ENCODE measurements around the gene FHAD1.
"Not testable (repeated sequence)": the region's sequence is repeated elsewhere in the genome, so short reads cannot be mapped to it uniquely, and the experiment has no call there.

The FHAD1 gene

DNA sequence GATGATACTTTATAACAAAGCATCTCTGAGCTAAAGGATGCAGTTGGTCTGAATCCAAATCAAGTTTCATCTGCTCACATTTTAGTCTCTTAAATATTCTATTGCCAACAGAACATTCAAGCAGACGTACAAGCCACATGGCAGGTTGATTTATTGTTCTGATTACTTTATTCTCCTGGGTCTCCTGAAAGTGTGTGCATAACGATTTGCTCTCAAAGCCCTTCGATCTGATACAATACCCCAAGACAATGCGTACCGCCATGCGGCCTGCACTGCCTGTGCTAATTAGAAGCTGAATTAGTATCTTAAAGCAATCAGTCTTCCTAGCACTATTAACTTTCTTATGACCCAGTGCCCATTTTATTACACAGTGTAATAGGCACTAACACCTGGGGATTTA is 56.9 kb downstream of the FHAD1 start:
- TF ChIP-seq CTCF (IDR thresholded peaks at IDR 0.05; ENCODE audit: insufficient read depth, low read depth, low read length, missing control alignments): no peak
- no peak for DNase-seq (ENCODE audit: low read depth)
- no peak overlapping the region for H3K4me3 ChIP-seq (ENCODE audit: low read length)

- TF ChIP-seq CTCF (IDR thresholded peaks at IDR 0.05; ENCODE audit: insufficient read depth, low read depth, low read length, missing control alignments): peak; percentile 91
- H3K4me3 ChIP-seq (ENCODE audit: low read length): no peak overlapping the region
- peak; percentile 78 for DNase-seq (ENCODE audit: low read depth)
These were observed 57.9 kb downstream of the FHAD1 start for GRCh38 chr1:15304708-15305467.

DNA sequence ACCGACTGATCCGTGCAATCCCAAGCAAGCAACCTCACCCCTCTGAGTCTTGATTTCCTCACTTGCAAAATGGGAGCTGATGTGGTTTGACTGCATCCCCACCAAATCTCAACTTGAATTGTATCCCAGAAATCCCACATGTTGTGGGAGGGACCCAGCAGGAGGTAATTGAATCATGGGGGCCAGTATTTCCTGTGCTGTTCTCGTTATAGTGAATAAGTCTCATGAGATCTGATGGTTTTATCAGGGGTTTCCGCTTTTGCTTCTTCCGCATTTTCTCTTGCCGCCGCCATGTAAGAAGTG is 58.4 kb downstream of the FHAD1 start:
- no peak for DNase-seq (ENCODE audit: low read depth)
- no peak overlapping the region for H3K4me3 ChIP-seq (ENCODE audit: low read length)
- no peak for TF ChIP-seq CTCF (IDR thresholded peaks at IDR 0.05; ENCODE audit: insufficient read depth, low read depth, low read length, missing control alignments)

- H3K4me3 ChIP-seq (ENCODE audit: low read length); DNase-seq (ENCODE audit: low read depth): not testable (repeated sequence)
These were observed 59.3 kb downstream of the FHAD1 start for GRCh38 chr1:15306352-15306751.

- no peak for TF ChIP-seq CTCF (IDR thresholded peaks at IDR 0.05; ENCODE audit: insufficient read depth, low read depth, low read length, missing control alignments)
- H3K4me3 ChIP-seq (ENCODE audit: low read length): no peak overlapping the region
- no peak for DNase-seq (ENCODE audit: low read depth)
These were observed 61.1 kb downstream of the FHAD1 start for GRCh38 chr1:15308135-15308534.

DNA sequence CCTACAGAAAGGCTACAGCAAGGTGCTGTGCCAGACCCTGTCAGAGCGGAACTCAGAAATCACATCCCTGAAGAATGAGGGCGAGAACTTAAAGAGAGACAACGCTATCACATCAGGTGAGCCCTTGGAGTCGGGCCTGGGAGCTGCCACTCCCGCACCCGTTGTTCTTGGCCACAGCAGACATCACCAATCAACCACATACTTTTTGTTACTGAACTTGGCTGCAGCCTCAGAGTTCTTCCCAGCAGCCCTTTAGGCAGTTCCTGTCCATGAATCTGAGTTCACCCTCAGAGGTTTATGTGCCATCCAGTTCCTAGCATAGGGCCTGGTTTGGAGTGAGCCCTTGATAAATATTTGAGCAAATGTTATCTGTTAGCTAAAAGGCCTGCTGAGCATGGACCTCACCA is 61.6 kb downstream of the FHAD1 start:
- no peak for TF ChIP-seq CTCF (IDR thresholded peaks at IDR 0.05; ENCODE audit: insufficient read depth, low read depth, low read length, missing control alignments)
- no peak for DNase-seq (ENCODE audit: low read depth)
- H3K4me3 ChIP-seq (ENCODE audit: low read length): no peak overlapping the region

- H3K4me3 ChIP-seq (ENCODE audit: low read length): no peak overlapping the region
- DNase-seq (ENCODE audit: low read depth): no peak
- no peak for TF ChIP-seq CTCF (IDR thresholded peaks at IDR 0.05; ENCODE audit: insufficient read depth, low read depth, low read length, missing control alignments)
These were observed 62.7 kb downstream of the FHAD1 start for GRCh38 chr1:15309687-15310086.
